Measurements from ENCODE around the gene PLCL2.
"Not testable (repeated sequence)": the region's sequence is repeated elsewhere in the genome, so short reads cannot be mapped to it uniquely, and the experiment has no call there.

PLCL2 gene

GRCh38 chr3:17118771-17119170 lies 234.0 kb downstream of the PLCL2 start:
- Histone ChIP-seq H3K4me1 (ENCODE audit: control insufficient read depth in 1 of 2, insufficient read depth in 2 of 2, low read length in 2 of 2) (no peaks in the 10 kb centered on the region), H3K27me3 (ENCODE audit: control insufficient read depth in 1 of 2, insufficient read depth in 2 of 2, low read length in 2 of 2) (no peaks in the 10 kb centered on the region), H3K27ac (ENCODE audit: low read depth, low read length) (no peak overlapping the region), H3K36me3 (ENCODE audit: control insufficient read depth in 1 of 2, insufficient read depth in 2 of 2, low read length in 2 of 2) (no peaks in the 10 kb centered on the region), H3K4me3 (ENCODE audit: low read depth in 1 of 2, low read length in 2 of 2) (no peak overlapping the region), H3K9ac (ENCODE audit: low read depth in 1 of 2, low read length in 2 of 2) (no peak overlapping the region), H3K9me3 (ENCODE audit: control insufficient read depth in 1 of 2, low read length in 2 of 2) (no peaks in the 10 kb centered on the region)

DNA sequence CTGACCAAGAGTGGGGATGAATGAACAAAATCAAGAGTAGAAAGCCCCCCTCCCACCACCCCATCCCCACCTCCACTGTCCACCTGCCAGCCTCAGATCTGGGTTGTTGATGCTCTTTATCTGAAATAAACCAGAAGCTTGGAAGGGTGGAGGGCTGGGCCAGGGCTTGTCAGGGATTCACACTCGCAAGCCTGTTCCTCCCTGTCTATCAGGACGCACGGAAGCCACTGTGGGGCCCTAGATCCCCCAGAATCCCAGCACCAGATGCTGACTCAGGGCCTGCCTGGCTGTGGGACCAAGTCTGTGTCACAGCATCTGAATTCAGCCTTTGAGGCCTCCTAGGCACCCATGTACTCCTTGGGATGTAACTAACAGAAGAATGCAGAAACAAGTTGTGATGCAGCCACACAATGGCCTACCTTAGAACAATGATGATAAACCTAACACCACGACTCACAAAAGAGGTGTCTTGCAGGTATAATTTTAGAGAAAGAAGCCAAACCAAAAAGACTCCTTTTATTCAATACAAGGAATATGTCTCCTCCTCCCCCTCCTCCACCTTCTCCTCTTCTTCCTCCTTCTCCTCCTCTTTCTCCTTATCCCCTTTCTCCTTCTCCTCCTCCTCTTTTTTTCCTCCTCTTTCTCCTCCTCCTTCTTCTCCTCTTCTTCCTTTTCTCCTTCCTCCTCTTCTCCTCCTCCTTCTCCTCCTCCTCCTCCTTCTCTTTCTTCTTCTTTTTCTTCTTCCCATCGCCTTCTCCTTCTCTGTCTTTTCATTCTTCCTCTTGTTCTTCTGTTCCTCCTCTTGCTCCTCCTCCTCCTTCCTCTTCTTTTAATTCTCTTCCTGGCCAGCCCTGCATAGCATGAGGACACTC lies 234.7 kb downstream of the PLCL2 start:
- no peaks in the 10 kb centered on the region for H3K9me3 ChIP-seq (ENCODE audit: control insufficient read depth in 1 of 2, low read length in 2 of 2)
- no peaks in the 10 kb centered on the region for H3K27me3 ChIP-seq (ENCODE audit: control insufficient read depth in 1 of 2, insufficient read depth in 2 of 2, low read length in 2 of 2)
- H3K4me3 ChIP-seq (ENCODE audit: low read depth in 1 of 2, low read length in 2 of 2) = no peak overlapping the region
- H3K9ac ChIP-seq (ENCODE audit: low read depth in 1 of 2, low read length in 2 of 2) = no peak overlapping the region
- H3K36me3 ChIP-seq (ENCODE audit: control insufficient read depth in 1 of 2, insufficient read depth in 2 of 2, low read length in 2 of 2) = no peaks in the 10 kb centered on the region
- no peak overlapping the region for H3K27ac ChIP-seq (ENCODE audit: low read depth, low read length)
- H3K4me1 ChIP-seq (ENCODE audit: control insufficient read depth in 1 of 2, insufficient read depth in 2 of 2, low read length in 2 of 2) = no peaks in the 10 kb centered on the region

- Histone ChIP-seq H3K9ac (ENCODE audit: low read depth in 1 of 2, low read length in 2 of 2) (no peak overlapping the region), H3K4me3 (ENCODE audit: low read depth in 1 of 2, low read length in 2 of 2) (no peak overlapping the region), H3K4me1 (ENCODE audit: control insufficient read depth in 1 of 2, insufficient read depth in 2 of 2, low read length in 2 of 2) (no peaks in the 10 kb centered on the region), H3K9me3 (ENCODE audit: control insufficient read depth in 1 of 2, low read length in 2 of 2) (no peaks in the 10 kb centered on the region), H3K36me3 (ENCODE audit: control insufficient read depth in 1 of 2, insufficient read depth in 2 of 2, low read length in 2 of 2) (no peaks in the 10 kb centered on the region), H3K27ac (ENCODE audit: low read depth, low read length) (no peak overlapping the region), H3K27me3 (ENCODE audit: control insufficient read depth in 1 of 2, insufficient read depth in 2 of 2, low read length in 2 of 2) (no peaks in the 10 kb centered on the region)
Observed at GRCh38 chr3:17120115-17120514, 235.4 kb downstream of the PLCL2 start.

DNA sequence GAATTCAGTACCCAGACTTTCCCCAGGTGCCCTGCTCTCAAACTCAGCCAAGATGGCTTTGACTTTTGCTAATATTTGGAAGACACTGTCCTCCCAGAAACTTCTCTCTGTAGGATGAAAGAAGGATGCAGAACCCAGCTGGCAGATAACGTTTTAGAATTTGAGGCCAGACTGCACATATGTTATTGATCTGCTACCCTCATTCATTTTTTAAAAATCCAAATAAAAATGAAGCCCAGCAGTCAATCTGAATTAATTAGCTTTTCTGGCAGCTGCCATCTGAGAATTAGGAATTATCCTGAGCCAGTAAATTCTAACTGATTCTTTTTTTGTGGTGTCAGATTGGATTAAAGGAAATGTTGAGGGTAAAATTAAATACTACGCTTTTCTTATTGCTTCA lies 236.6 kb downstream of the PLCL2 start:
- no peaks in the 10 kb centered on the region for H3K36me3 ChIP-seq (ENCODE audit: control insufficient read depth in 1 of 2, insufficient read depth in 2 of 2, low read length in 2 of 2)
- no peak overlapping the region for H3K4me3 ChIP-seq (ENCODE audit: low read depth in 1 of 2, low read length in 2 of 2)
- no peaks in the 10 kb centered on the region for H3K9me3 ChIP-seq (ENCODE audit: control insufficient read depth in 1 of 2, low read length in 2 of 2)
- H3K9ac ChIP-seq (ENCODE audit: low read depth in 1 of 2, low read length in 2 of 2) = no peak overlapping the region
- H3K27me3 ChIP-seq (ENCODE audit: control insufficient read depth in 1 of 2, insufficient read depth in 2 of 2, low read length in 2 of 2) = no peaks in the 10 kb centered on the region
- H3K4me1 ChIP-seq (ENCODE audit: control insufficient read depth in 1 of 2, insufficient read depth in 2 of 2, low read length in 2 of 2) = no peaks in the 10 kb centered on the region
- H3K27ac ChIP-seq (ENCODE audit: low read depth, low read length) = no peak overlapping the region

DNA sequence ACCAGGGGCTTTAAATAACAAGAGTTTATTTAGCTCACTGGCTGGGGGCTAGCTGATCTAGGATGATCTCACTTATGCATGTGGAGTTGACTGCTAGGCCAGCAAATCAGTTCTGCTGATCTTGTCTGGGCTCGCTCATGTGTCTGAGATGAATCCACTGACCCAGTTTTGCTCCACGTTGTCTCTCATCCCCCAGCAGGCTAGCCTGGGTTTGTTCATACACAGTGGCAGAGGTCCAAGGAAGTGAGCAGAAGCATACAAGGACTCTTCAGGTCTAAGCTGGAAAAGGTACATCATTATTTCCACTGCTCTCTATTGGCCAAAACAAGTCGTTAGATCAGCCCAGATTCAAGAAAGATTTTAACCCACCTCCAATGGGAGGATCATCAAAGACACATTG lies 238.0 kb downstream of the PLCL2 start:
- no peaks in the 10 kb centered on the region for H3K9me3 ChIP-seq (ENCODE audit: control insufficient read depth in 1 of 2, low read length in 2 of 2)
- no peak overlapping the region for H3K27ac ChIP-seq (ENCODE audit: low read depth, low read length)
- H3K36me3 ChIP-seq (ENCODE audit: control insufficient read depth in 1 of 2, insufficient read depth in 2 of 2, low read length in 2 of 2) = no peaks in the 10 kb centered on the region
- H3K27me3 ChIP-seq (ENCODE audit: control insufficient read depth in 1 of 2, insufficient read depth in 2 of 2, low read length in 2 of 2) = no peaks in the 10 kb centered on the region
- no peaks in the 10 kb centered on the region for H3K4me1 ChIP-seq (ENCODE audit: control insufficient read depth in 1 of 2, insufficient read depth in 2 of 2, low read length in 2 of 2)
- no peak overlapping the region for H3K4me3 ChIP-seq (ENCODE audit: low read depth in 1 of 2, low read length in 2 of 2)
- no peak overlapping the region for H3K9ac ChIP-seq (ENCODE audit: low read depth in 1 of 2, low read length in 2 of 2)

- Histone ChIP-seq H3K4me1 (ENCODE audit: control insufficient read depth in 1 of 2, insufficient read depth in 2 of 2, low read length in 2 of 2) (no peaks in the 10 kb centered on the region), H3K4me3 (ENCODE audit: low read depth in 1 of 2, low read length in 2 of 2) (no peak overlapping the region), H3K27me3 (ENCODE audit: control insufficient read depth in 1 of 2, insufficient read depth in 2 of 2, low read length in 2 of 2) (no peaks in the 10 kb centered on the region), H3K9ac (ENCODE audit: low read depth in 1 of 2, low read length in 2 of 2) (no peak overlapping the region), H3K27ac (ENCODE audit: low read depth, low read length) (no peak overlapping the region), H3K9me3 (ENCODE audit: control insufficient read depth in 1 of 2, low read length in 2 of 2) (no peaks in the 10 kb centered on the region), H3K36me3 (ENCODE audit: control insufficient read depth in 1 of 2, insufficient read depth in 2 of 2, low read length in 2 of 2) (no peaks in the 10 kb centered on the region)
Observed at GRCh38 chr3:17125738-17126442, 241.1 kb downstream of the PLCL2 start.

DNA sequence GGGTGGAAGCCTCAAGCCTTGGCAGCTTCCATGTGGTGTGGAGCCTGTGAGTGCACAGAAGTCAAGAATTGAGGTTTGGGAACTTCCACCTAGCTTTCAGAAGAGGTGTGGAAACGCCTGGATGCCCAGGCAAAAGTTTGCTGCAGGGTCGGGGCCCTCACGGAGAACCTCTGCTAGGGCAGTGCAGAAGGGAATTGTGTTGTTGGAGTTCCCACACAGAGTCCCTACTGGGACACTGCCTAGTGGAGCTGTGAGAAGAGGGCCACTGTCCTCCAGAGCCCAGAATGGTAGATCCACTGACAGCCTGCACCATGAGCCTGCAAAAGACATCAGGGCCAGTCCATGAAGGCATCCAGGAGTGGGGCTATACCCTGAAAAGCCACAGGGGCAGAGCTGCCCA lies 243.9 kb downstream of the PLCL2 start:
- H3K36me3 ChIP-seq (ENCODE audit: control insufficient read depth in 1 of 2, insufficient read depth in 2 of 2, low read length in 2 of 2); H3K27me3 ChIP-seq (ENCODE audit: control insufficient read depth in 1 of 2, insufficient read depth in 2 of 2, low read length in 2 of 2); H3K4me1 ChIP-seq (ENCODE audit: control insufficient read depth in 1 of 2, insufficient read depth in 2 of 2, low read length in 2 of 2); H3K27ac ChIP-seq (ENCODE audit: low read depth, low read length); H3K4me3 ChIP-seq (ENCODE audit: low read depth in 1 of 2, low read length in 2 of 2); H3K9me3 ChIP-seq (ENCODE audit: control insufficient read depth in 1 of 2, low read length in 2 of 2); H3K9ac ChIP-seq (ENCODE audit: low read depth in 1 of 2, low read length in 2 of 2): not testable (repeated sequence)

DNA sequence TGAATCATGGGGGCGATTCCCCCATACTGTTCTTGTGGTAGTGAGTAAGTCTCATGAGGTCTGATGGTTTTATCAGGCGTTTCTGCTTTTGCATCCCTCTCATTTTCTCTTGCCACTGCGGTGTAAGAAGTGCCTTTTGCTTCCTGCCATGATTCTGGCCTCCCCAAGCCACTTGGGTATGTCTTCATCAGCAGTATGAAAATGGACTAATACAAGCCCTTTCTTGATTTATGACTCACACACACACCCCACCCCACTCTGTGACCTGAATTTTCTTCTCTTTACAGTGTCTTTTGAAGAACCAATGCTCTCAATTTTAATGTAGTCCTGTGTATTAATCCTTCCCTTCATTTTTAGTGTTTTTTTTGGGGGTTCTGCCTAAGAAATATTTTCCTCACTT lies 244.8 kb downstream of the PLCL2 start:
- Histone ChIP-seq H3K27ac (ENCODE audit: low read depth, low read length) (no peak overlapping the region), H3K4me3 (ENCODE audit: low read depth in 1 of 2, low read length in 2 of 2) (no peak overlapping the region), H3K9me3 (ENCODE audit: control insufficient read depth in 1 of 2, low read length in 2 of 2) (no peaks in the 10 kb centered on the region), H3K36me3 (ENCODE audit: control insufficient read depth in 1 of 2, insufficient read depth in 2 of 2, low read length in 2 of 2) (no peaks in the 10 kb centered on the region), H3K9ac (ENCODE audit: low read depth in 1 of 2, low read length in 2 of 2) (no peak overlapping the region), H3K4me1 (ENCODE audit: control insufficient read depth in 1 of 2, insufficient read depth in 2 of 2, low read length in 2 of 2) (no peaks in the 10 kb centered on the region), H3K27me3 (ENCODE audit: control insufficient read depth in 1 of 2, insufficient read depth in 2 of 2, low read length in 2 of 2) (no peaks in the 10 kb centered on the region)

DNA sequence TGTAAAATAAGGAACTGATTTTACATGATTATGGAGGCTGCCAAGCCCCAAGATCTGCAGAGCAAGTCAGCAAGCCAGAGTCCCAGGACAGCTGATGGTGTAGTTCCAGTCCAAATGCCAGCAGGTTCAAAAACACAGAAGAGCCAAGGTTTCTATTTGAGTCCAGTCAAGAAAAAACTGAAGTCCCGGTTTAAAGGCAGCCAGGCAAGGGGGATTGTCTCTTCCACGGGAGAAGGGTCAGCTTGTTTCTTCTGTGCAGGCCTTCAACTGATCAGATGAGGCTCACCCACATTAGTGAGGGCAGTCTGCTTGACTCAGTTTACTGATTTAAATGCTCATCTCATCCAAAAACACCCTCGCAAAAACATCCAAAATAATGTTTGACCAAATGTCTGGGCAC lies 246.2 kb downstream of the PLCL2 start:
- Histone ChIP-seq H3K27me3 (ENCODE audit: control insufficient read depth in 1 of 2, insufficient read depth in 2 of 2, low read length in 2 of 2) (no peaks in the 10 kb centered on the region), H3K4me3 (ENCODE audit: low read depth in 1 of 2, low read length in 2 of 2) (no peak overlapping the region), H3K9ac (ENCODE audit: low read depth in 1 of 2, low read length in 2 of 2) (no peak overlapping the region), H3K36me3 (ENCODE audit: control insufficient read depth in 1 of 2, insufficient read depth in 2 of 2, low read length in 2 of 2) (no peaks in the 10 kb centered on the region), H3K9me3 (ENCODE audit: control insufficient read depth in 1 of 2, low read length in 2 of 2) (no peaks in the 10 kb centered on the region), H3K27ac (ENCODE audit: low read depth, low read length) (no peak overlapping the region), H3K4me1 (ENCODE audit: control insufficient read depth in 1 of 2, insufficient read depth in 2 of 2, low read length in 2 of 2) (no peaks in the 10 kb centered on the region)

DNA sequence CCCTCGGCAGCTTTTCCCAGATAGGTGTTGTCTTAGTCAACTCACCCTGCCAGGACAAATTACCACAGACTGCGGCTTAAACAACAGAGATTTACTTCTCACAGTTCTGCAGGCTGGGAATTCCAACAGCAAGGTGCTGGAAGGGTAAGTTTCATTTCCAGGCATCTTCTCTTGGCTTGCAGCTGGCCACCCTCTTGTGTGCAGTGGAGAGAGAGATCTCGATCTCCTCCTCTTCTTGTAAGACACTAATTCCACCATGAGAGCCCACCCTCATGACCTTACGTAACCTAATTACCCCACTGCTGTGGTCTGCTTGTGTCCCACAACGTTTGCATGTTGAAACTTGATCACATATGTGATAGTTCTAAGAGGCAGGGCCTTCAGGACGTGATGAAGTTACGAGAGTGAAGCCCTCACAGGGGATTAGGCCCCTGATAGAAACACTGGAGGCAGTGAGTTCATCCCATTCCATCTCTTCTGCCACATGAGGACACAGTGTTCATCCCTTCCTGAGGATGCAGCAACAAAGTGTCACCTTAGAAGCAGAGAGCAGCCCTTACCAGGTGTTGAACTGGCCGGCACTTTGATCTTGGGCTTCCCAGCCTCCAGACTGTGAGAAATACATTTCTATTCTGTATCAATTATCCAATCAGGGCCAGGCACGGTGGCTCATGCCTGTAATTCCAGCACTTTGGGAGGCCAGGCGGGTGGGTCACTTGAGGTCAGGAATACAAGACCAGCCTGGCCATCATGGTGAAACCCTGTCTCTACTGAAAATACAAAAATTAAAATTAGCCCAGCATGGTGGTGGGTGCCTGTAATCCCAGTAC lies 247.7 kb downstream of the PLCL2 start:
- H3K9ac ChIP-seq (ENCODE audit: low read depth in 1 of 2, low read length in 2 of 2) = no peak overlapping the region

More for the DNA sequence above, 247.7 kb downstream of the PLCL2 start:
- Histone ChIP-seq H3K4me3 (ENCODE audit: low read depth in 1 of 2, low read length in 2 of 2) (no peak overlapping the region), H3K36me3 (ENCODE audit: control insufficient read depth in 1 of 2, insufficient read depth in 2 of 2, low read length in 2 of 2) (no peaks in the 10 kb centered on the region), H3K9me3 (ENCODE audit: control insufficient read depth in 1 of 2, low read length in 2 of 2) (no peaks in the 10 kb centered on the region), H3K27ac (ENCODE audit: low read depth, low read length) (no peak overlapping the region), H3K27me3 (ENCODE audit: control insufficient read depth in 1 of 2, insufficient read depth in 2 of 2, low read length in 2 of 2) (no peaks in the 10 kb centered on the region), H3K4me1 (ENCODE audit: control insufficient read depth in 1 of 2, insufficient read depth in 2 of 2, low read length in 2 of 2) (no peaks in the 10 kb centered on the region)
